Stimulated activated CD8-positive, alpha-beta memory T cell treated with anti-CD3 and anti-CD28 coated beads, Interleukin-15, amount 100 ng/mL, for 4 hours (primary cell): ENCODE measurements around the gene UNC5B.

Source experiments
- DNase-seq, 2 donors: peaks; one replicate each; pipeline ENCODE4 v3.0.0-alpha.2; 2020; ENCODE audit warnings: low read depth in 2 of 2

The UNC5B gene

GRCh38 chr10:71344154-71344925 is 132.0 kb downstream of the UNC5B start:
- no peak for DNase-seq

DNA sequence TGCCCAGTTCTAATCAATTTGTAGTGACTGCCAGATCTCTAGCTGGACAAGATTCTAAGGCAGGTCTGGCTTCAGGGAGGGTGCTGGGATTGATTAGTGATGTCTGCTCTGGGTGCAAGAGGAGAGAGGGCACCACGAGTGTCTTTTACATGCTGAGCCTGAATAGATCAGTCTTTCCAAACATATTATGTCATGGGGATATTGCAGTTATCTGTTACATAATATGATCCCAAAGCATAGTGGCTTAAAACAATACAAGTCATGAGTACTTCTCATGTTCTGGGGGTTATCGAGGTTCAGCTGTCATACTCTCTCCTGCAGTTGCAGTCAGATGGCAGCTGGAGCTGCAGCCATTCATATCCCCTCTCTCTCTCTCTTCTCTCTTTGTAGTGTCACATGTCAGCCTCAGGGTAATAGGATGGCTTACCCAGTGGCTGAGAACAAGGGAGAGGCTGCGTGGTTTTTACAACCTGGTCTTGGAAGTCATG is 132.7 kb downstream of the UNC5B start:
- DNase-seq = no peak

DNA sequence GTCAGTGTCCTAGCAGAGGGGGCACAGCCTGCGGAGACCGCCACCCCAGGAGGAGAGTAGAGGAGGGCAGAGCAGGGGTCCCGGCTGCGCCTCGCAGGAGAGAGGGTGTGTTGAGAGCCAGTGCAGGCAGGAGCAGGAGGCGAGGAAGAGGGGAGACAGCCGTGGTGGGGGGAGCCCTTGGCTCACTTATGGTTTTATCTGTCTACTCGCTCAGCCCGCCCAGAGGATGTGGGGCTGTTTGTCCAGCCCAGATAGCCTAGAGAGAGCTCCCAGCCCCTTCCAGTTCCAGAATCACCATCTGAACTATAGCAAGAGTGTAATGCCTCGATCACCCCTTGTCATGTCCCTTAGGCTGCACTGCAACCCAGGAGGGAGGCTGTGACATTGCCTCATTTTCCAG is 133.3 kb downstream of the UNC5B start:
- no peak for DNase-seq

- no peak for DNase-seq
These were observed 134.4 kb downstream of the UNC5B start for GRCh38 chr10:71346731-71347130.

GRCh38 chr10:71347587-71348395 is 135.4 kb downstream of the UNC5B start:
- no peak for DNase-seq

GRCh38 chr10:71348850-71349249 is 136.5 kb downstream of the UNC5B start:
- DNase-seq = no peak

- DNase-seq = no peak
These were observed 137.0 kb downstream of the UNC5B start for GRCh38 chr10:71349406-71349805.

- DNase-seq = no peak
These were observed 138.7 kb downstream of the UNC5B start for GRCh38 chr10:71351087-71351486.

DNA sequence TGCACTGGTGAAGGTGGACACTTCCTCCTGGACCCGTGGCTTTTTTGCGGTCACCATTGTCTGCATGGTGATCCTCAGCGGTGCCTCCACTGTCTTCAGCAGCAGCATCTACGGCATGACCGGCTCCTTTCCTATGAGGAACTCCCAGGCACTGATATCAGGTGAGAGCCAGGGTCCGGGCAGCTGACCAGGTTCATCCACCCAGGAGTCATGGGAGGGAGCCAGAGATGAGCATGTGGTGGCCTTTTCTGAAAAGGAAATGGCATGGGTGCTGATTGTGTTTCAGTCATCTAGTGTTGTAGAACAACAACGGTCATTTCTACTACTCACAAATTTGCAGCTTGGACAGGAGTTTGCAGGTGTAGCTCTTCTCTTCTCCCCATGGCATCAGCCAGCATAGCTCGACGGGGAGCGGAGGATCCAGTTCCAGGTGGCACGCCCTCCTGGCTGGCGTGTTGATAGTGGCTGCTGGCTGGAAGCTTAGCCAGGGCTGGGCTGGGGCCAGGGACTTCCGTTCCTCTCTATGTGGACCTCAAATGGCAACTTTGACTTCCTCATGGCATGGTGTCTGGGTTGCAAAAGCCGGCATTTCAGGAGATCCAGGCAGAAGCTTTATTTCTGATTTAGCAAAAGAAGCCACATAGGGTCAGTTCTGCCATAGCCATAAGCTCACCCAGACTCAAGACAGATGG is 139.4 kb downstream of the UNC5B start:
- DNase-seq = no peak
